Upper lobe of left lung (tissue), 4 donors: ENCODE results near the gene PNPLA6.

ENCODE experiments used
- POLR2A ChIP-seq, 4 donors: fragments of 450-650 bp; IDR thresholded peaks; one replicate each; pipeline ENCODE4 v1.5.1; 2016 to 2017; ENCODE audit warnings: antibody characterized with exemption in 4 of 4, mild to moderate bottlenecking in 2 of 4
- POLR2AphosphoS5 ChIP-seq, 2 donors: sonication (generic); formaldehyde crosslinking; IDR thresholded peaks; one replicate each; pipeline ENCODE4 v1.5.1; 2017; ENCODE audit warnings: antibody characterized with exemption in 2 of 2
- TF ChIP-seq, protein P1 (sequence below), 6 experiments: fragments of 450-650 bp in 4 of 6; fragments of 200-600 bp in 2 of 6; sonication (generic) in 2 of 6; IDR thresholded peaks; one replicate each; pipeline ENCODE4 v1.5.1; 2016 to 2019; ENCODE audit warnings: antibody characterized with exemption in 6 of 6

DNA sequence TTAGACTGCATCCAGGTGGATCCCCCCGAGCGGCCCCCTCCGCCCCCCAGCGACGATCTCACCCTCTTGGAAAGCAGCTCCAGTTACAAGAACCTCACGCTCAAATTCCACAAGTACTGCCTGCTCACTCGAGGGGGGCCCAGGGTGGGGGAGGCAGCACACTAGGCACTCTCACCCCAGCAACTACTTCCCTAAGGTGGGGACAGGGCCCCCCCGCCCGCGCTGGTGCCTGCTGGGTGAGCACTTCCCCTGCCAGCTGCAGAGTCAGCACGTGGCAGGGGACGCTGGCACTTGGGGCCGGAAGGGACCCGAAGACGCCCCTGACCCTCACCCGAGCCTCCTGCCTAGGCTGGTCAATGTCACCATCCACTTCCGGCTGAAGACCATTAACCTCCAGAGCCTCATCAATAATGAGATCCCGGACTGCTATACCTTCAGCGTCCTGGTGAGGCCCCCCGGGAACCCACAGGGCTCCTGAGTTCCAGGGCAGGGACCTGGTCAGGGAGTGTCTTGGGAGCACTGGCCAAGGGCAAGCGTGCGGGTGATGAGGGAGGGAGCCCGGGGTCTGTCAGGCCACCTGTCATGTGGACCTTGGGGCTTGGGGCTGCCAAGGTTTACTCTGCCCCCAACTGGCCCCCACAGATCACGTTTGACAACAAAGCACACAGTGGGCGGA, 7.9 kb upstream of the PNPLA6 start:
- TF ChIP-seq, protein P1, sequence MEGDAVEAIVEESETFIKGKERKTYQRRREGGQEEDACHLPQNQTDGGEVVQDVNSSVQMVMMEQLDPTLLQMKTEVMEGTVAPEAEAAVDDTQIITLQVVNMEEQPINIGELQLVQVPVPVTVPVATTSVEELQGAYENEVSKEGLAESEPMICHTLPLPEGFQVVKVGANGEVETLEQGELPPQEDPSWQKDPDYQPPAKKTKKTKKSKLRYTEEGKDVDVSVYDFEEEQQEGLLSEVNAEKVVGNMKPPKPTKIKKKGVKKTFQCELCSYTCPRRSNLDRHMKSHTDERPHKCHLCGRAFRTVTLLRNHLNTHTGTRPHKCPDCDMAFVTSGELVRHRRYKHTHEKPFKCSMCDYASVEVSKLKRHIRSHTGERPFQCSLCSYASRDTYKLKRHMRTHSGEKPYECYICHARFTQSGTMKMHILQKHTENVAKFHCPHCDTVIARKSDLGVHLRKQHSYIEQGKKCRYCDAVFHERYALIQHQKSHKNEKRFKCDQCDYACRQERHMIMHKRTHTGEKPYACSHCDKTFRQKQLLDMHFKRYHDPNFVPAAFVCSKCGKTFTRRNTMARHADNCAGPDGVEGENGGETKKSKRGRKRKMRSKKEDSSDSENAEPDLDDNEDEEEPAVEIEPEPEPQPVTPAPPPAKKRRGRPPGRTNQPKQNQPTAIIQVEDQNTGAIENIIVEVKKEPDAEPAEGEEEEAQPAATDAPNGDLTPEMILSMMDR (IDR thresholded peaks at IDR 0.05): no peak
- TF ChIP-seq POLR2A (IDR thresholded peaks at IDR 0.05): no peak
- no peak for TF ChIP-seq POLR2AphosphoS5 (IDR thresholded peaks at IDR 0.05)
